HG03175 (cell line): ENCODE data around the gene TSHZ2.
A peak's percentile ranks its signal among the peaks of the same experiment; 100 is the strongest.

ENCODE experiments used
- ATAC-seq: cut with Tn5 transposase; IDR thresholded peaks from one replicate; pipeline ENCODE4 v1.9.1; 2021; ENCODE audit warnings: mild to moderate bottlenecking, moderate library complexity; ENCODE audit not compliant: unreplicated experiment

TSHZ2 gene

DNA sequence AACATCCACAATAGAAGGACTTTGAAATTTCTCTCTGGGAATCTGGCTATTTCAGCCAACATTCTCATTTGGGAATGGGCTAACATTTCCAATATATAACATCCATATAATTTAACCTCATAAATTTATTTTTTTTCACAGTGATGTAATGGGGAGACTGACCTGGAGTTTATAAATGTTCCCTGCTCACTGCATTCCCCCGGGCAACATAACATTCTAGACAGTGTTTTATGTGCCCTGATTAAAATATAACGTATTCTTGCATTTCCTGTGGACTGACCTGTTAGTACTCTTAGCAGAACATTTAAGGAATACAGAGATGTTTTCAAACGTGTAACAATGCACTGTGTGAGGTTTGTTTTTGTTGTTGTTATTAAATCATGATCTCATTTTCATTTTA, 20.9 kb downstream of the TSHZ2 start:
- ATAC-seq, result no peak

DNA sequence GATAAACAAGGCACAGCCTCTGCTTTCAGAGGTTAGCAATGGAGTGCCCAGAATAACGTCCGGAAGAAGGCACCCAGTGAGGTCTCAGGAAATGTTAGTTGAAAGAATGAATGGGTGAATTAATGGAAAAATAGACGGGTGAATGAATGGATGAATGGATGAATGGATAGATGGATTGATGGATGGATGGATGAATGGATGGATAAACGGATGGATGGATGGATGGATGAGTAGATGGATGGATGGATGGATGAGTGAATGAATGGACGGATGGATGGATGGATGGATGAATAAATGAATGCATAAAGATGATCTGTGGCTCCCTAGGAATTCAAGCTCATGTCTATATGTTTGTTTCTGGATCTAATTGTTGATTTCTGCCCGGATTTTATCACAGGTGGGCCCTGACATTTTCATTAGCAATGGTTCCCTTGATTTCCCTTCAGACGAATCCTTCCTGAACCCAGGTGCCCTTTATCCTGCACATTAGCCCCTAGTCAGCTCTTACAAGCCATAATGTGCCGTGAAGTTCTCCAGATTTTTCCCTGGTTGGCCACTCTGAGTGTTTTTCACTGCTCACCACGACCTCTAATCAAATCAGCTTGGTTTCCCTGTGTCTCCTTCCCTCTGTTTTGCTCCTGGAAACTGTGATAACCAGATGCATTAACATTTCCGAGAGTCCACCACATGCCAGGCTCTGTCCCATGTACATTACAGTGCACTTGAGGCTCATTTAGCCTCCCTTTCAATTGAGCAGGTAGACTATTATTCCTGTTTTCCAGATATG, 22.2 kb downstream of the TSHZ2 start:
- ATAC-seq, result no peak

DNA sequence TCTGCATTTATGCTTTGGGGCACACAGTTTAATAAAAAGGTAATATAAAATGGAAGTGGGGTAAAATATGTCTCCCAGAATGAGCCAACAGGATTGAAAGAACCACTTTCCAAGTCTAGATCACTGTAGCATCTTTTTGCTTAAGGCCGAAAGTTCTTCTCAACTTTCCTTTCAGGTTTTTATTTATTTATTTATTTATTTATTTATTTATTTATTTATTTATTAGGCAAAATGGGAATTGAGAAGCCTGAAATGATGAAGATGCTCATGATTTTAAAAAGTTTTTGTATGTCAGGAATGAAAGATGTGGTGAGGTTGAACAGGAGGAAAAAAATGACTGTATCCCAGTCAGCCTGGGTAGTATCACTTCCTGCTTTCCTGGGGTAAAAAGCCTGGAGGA, 24.0 kb downstream of the TSHZ2 start:
- ATAC-seq, result no peak

- ATAC-seq, result no peak
Observed at GRCh38 chr20:52996658-52997057, 24.5 kb downstream of the TSHZ2 start.

- no peak for ATAC-seq
Observed at GRCh38 chr20:52998268-52998667, 26.1 kb downstream of the TSHZ2 start.

DNA sequence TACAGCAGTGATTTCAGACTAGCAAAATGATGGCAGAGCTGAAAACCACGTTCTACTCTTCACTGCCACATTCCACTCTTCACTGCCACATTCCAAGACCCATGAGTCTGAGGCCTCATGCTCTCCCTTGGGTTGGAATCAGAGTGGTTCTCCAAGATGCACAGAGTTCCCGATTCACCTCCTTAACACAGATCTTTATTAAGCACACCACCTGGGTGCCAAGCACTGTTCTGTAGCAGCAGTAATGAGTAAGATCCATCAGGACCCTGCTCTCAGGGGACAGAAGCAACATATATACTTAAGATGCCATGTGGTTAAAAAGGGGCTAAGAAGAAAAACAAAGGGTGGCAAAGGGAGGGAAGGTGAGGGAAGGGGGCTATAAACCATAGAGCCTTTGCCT, 26.9 kb downstream of the TSHZ2 start:
- ATAC-seq, result no peak

- peak; percentile 58 for ATAC-seq
Observed at GRCh38 chr20:53001498-53002301, 29.5 kb downstream of the TSHZ2 start.

DNA sequence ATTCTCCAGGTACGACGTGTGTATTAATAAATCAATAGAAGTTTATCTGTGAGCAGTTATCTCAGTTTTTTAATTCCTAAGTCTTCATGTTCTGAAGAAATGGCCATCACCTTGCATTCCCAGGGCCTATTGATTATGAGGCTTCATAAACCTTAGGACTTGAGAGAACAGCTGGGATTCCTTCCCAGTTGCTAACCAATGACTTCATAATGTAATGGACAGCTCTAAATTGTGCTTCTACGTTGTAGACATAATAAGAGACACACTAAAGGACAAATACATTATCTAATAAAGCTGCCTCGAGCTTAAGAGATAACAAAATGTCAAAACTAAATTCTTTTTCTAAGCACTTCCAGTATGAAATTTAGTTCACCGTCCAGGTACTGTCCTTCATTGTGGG, 30.6 kb downstream of the TSHZ2 start:
- ATAC-seq, result no peak

DNA sequence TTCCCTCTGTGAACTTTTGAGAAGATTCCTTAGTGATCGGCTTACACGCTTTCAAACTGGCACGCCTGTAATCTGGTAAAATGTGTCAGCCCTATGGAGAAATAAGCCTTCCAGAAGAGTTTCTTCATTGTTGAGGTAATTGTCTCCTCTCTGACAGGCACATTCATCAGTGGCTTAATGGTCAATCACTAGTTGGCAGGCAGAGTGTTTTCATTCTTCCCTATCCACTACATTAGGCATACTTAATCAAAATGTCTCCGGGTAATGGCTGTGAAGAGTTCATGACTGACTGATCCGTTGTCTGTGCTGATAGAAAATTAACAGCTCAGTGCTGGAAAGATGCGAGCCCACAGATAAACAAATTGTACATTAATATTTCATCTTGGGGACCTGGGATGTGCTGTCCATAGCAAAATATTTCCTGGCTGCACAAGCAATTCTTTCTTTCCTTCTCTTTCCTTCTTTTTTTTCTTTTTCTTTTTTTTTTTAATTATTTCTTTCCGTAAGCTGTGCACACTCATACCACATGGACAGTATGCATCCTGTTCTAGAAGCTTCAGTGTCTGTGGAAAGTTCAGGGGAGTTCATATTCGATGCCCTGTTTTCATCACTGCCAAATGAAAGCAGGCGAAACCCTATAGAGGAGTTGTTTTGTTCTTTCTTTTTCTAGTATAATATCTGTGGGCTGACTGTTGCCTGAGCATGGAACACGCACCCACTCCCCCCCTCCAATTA, 31.4 kb downstream of the TSHZ2 start:
- no peak for ATAC-seq

DNA sequence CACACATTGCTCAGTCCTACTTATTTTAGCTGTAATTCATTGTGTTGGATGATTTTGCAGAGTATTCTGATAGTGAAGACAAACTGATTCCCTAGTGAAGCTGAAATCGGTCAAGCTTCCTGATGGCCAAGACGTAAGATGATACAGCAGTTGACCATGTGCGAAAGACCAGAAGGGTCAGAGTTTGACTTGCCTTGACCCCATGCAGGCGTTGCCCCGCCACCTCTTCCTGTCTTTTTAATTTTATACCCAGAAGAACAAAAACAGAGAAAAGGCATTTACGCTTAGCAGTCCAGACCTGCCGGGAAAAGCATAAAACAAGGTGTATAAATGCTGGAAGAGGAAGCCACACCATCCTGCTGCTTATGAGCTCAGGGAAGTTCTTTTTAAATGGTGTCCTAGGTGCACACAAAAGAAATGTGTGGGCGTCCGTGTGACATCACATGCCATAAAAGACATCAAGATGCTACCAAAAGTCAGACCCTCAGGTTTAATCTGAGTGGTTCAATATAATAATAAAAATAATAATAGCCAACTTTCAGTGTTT, 32.2 kb downstream of the TSHZ2 start:
- ATAC-seq, result no peak

- ATAC-seq, result no peak
Observed at GRCh38 chr20:53009979-53010735, 38.0 kb downstream of the TSHZ2 start.

DNA sequence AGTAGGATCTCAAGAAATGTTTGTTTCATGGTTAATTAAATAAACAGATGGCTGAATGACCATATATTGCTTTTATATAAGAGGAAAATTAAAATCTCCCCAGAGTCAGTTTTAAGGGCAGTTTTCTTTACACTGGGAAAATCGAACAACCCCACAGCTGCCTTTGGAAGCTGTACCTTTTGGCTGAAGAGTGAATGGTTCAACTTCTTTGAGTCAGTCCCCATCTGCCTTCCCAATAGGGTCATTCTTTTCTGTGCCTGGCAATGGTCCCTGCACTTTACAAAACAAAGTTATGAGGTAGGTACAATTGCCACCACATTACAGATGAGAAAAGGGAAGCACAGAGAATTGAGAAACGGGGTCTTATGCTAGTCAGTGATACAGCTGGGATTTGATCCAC, 39.5 kb downstream of the TSHZ2 start:
- ATAC-seq, result no peak

- ATAC-seq, result no peak
Observed at GRCh38 chr20:53013183-53013582, 41.0 kb downstream of the TSHZ2 start.

DNA sequence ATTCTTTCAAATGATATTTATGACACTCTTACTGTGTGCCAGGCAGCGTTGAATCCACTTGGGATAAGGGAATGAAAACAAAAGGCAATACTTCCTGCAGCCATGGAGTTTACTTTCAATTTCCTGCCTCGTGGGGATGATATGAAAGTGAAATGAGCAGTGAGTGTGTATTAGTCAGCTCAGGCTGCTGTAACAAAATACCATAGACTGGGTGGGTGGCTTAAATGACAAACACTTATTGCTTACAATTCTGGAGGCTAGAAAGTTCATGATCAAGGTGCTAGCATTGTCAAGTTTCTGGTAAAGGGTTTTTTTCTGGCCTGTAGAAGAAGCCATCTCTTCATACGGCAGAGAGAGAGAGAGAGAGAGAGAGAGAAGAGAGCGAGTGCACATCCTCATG, 41.7 kb downstream of the TSHZ2 start:
- ATAC-seq, result no peak

DNA sequence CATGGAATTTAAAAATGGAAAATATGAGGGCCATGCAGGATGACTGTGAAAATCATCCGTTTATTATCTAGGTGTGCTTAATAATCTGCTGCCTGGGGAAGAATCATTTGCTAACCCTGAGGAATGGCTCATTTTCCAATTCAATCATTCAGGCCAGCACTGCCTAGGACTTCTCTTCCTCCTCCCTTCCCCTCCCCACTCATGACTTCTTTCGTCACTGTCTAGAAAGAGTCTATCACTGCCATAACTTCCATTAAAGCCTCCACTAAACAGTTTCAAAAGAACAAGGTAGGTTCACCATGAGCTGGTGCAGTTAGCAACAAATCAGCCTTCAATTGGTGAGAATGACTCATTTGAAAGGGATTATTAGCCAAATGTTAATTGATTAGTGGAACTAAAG, 43.9 kb downstream of the TSHZ2 start:
- no peak for ATAC-seq

DNA sequence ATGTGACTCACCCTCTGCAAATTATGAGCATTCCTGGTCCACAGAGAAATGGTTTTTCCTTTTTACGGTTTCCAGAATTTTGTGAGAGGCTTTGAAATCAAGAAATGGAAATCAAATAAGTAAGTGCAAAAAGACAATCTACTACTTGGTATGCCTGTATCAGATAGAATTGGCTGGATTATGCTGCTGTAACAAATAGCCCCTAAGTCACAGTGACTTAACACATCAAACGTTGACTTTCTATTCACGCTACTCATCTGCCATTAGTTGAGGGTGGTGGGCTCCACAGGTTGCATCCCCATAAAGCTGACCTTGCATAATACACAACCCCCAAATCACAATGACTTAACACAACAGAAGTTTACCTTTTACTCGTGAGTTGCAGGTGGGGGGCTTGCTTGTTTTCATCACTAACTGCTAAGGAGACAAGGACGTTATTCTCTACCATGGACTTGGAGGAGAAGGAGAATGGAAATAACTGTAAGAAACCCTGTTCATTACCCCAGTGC, 44.4 kb downstream of the TSHZ2 start:
- no peak for ATAC-seq

GRCh38 chr20:53017206-53017605, 45.0 kb downstream of the TSHZ2 start:
- ATAC-seq, result no peak

DNA sequence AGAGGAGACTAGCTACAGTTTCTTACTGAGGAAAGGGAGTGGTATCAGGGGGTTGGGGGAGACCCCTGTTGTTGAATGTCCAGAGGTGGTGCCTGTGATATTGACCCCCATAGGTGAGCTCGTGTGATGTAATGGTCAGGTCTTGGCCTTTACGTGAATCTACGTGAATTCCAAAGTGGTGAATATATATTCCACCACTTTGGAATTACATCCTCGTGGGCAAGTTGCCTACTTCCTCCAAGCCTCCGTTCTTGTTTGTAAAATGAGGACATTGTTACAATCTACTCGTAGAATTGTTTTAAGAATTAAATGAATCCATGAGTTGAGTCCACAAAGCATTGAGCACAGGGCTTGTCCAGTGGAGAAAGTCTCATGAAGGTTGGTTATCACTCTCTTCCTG, 47.3 kb downstream of the TSHZ2 start:
- ATAC-seq, result no peak

GRCh38 chr20:53020376-53020775, 48.2 kb downstream of the TSHZ2 start:
- no peak for ATAC-seq

GRCh38 chr20:53020834-53021233, 48.7 kb downstream of the TSHZ2 start:
- ATAC-seq, result no peak
